Endothelial cell of umbilical vein (primary cell): Measurements from ENCODE around the gene LYRM2.

ENCODE experiments used
- EZH2 ChIP-seq: IDR thresholded peaks from 2 replicates; pipeline ENCODE4 v1.6.1; 2012; ENCODE audit warnings: borderline replicate concordance, low read depth, mild to moderate bottlenecking, moderate library complexity, low read length, inconsistent platforms; ENCODE audit not compliant: severe bottlenecking
- FOS ChIP-seq: IDR thresholded peaks from 2 replicates; pipeline ENCODE4 v1.6.1; 2011; ENCODE audit warnings: mild to moderate bottlenecking, low read length, moderate library complexity, borderline replicate concordance; ENCODE audit not compliant: insufficient read depth
- JUN ChIP-seq: IDR thresholded peaks from 2 replicates; pipeline ENCODE4 v1.6.1; 2011; ENCODE audit warnings: borderline replicate concordance, low read depth; ENCODE audit not compliant: insufficient read length, insufficient read depth
- MAX ChIP-seq: IDR thresholded peaks from 2 replicates; pipeline ENCODE4 v1.6.1; 2011; ENCODE audit not compliant: insufficient read depth, insufficient read length
- POLR2A ChIP-seq: IDR thresholded peaks from 2 replicates; pipeline ENCODE4 v1.6.1; 2012; ENCODE audit warnings: low read depth, mild to moderate bottlenecking, control low read depth, low read length
- POLR2AphosphoS5 ChIP-seq: IDR thresholded peaks from 2 replicates; pipeline ENCODE4 v1.6.1; 2012; ENCODE audit warnings: low read depth, mild to moderate bottlenecking, control low read depth, low read length, moderate library complexity; ENCODE audit not compliant: insufficient read depth
- TF ChIP-seq, protein P1 (sequence below), 2 donors: IDR thresholded peaks; 1 replicate in 1 of 2; 2 replicates in 1 of 2; pipeline ENCODE4 v1.5.1; 2011; ENCODE audit warnings: low read length in 2 of 2, mild to moderate bottlenecking in 2 of 2, moderate library complexity in 2 of 2, control low read depth in 1 of 2, inconsistent platforms in 1 of 2, low read depth in 1 of 2; ENCODE audit not compliant: insufficient read depth in 1 of 2; ENCODE audit errors: extremely low read depth in 1 of 2

GRCh38 chr6:89682991-89683390 is 44.4 kb upstream of the LYRM2 start:
- TF ChIP-seq, protein P1, sequence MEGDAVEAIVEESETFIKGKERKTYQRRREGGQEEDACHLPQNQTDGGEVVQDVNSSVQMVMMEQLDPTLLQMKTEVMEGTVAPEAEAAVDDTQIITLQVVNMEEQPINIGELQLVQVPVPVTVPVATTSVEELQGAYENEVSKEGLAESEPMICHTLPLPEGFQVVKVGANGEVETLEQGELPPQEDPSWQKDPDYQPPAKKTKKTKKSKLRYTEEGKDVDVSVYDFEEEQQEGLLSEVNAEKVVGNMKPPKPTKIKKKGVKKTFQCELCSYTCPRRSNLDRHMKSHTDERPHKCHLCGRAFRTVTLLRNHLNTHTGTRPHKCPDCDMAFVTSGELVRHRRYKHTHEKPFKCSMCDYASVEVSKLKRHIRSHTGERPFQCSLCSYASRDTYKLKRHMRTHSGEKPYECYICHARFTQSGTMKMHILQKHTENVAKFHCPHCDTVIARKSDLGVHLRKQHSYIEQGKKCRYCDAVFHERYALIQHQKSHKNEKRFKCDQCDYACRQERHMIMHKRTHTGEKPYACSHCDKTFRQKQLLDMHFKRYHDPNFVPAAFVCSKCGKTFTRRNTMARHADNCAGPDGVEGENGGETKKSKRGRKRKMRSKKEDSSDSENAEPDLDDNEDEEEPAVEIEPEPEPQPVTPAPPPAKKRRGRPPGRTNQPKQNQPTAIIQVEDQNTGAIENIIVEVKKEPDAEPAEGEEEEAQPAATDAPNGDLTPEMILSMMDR (IDR thresholded peaks at IDR 0.05; ENCODE audit: extremely low read depth in 1 of 2, insufficient read depth in 1 of 2, low read depth in 1 of 2, low read length in 2 of 2), result no peak
- no peak for TF ChIP-seq POLR2AphosphoS5
- no peak for TF ChIP-seq MAX
- TF ChIP-seq POLR2A, result no peak
- no peak for TF ChIP-seq EZH2
- no peak for TF ChIP-seq FOS
- TF ChIP-seq JUN, result no peak
